A673 (cell line): ENCODE data around the gene GBA2. TPM values are rescaled to one million over a fixed set of nuclear protein-coding genes. Genes with fewer than 3 reads are reported as not detected.

Source experiments
- BruUV-seq: library from RNA; stranded (reverse); fragments of 400-500 nt; replicated peaks from 2 replicates; lab custom pipeline; 2021; lab: Mats Ljungman, UMichigan
- CTCF ChIA-PET: fragments of 300-600 bp; sonication (Branson Sonifier 250); formaldehyde crosslinking; loops from one replicate; lab custom pipeline; 2022; ENCODE audit warnings: antibody characterized with exemption; lab: Charles Lee
- POLR2A ChIA-PET: fragments of 300-600 bp; sonication (Branson Sonifier 250); formaldehyde crosslinking; loops from one replicate; lab custom pipeline; 2022; ENCODE audit warnings: antibody characterized with exemption; ENCODE audit not compliant: low non-redundant PET; lab: Charles Lee
- DNase-seq: peaks from one replicate; pipeline ENCODE4 v3.0.0-alpha.2; 2015; ENCODE audit warnings: low spot score
- H3K27ac ChIP-seq: fragments of 200-600 bp; sonication (generic); 2 replicates; pipeline ENCODE4 v1.5.1; 2016; ENCODE audit warnings: mixed run types, low read depth, mild to moderate bottlenecking, mixed read lengths, antibody characterized with exemption, low read length; ENCODE audit not compliant: poor library complexity, severe bottlenecking
- H3K27me3 ChIP-seq: fragments of 200-600 bp; sonication (generic); replicated peaks from 2 replicates; pipeline ENCODE4 v1.6.1; 2017; ENCODE audit warnings: mixed run types, low read depth, mild to moderate bottlenecking, mixed read lengths, antibody characterized with exemption, low read length; ENCODE audit not compliant: insufficient read depth, poor library complexity
- H3K36me3 ChIP-seq: fragments of 200-600 bp; sonication (generic); 2 replicates; pipeline ENCODE4 v1.6.1; 2016; ENCODE audit warnings: mixed run types, mild to moderate bottlenecking, mixed read lengths, antibody characterized with exemption, low read length; ENCODE audit not compliant: insufficient read depth, poor library complexity, severe bottlenecking
- H3K4me1 ChIP-seq: fragments of 200-600 bp; sonication (generic); 2 replicates; pipeline ENCODE4 v1.6.1; 2017; ENCODE audit warnings: mixed run types, mild to moderate bottlenecking, mixed read lengths, antibody characterized with exemption, low read length; ENCODE audit not compliant: insufficient read depth, poor library complexity, severe bottlenecking
- H3K4me3 ChIP-seq: fragments of 200-600 bp; sonication (generic); 2 replicates; pipeline ENCODE4 v1.5.1; 2016; ENCODE audit warnings: low read depth, mixed run types, mild to moderate bottlenecking, mixed read lengths, low read length; ENCODE audit not compliant: poor library complexity, severe bottlenecking
- H3K9me3 ChIP-seq: fragments of 200-600 bp; sonication (generic); 2 replicates; pipeline ENCODE4 v1.6.1; 2016; ENCODE audit warnings: mixed run types, low read depth, mild to moderate bottlenecking, mixed read lengths, antibody characterized with exemption, low read length; ENCODE audit not compliant: poor library complexity, severe bottlenecking
- CTCF ChIP-seq: fragments of 300-800, 200-600 bp; sonication (generic); conservative IDR thresholded peaks from 2 replicates; pipeline ENCODE4 v1.5.1; 2017; ENCODE audit warnings: low read depth, mild to moderate bottlenecking, antibody characterized with exemption, low read length, moderate library complexity, mixed read lengths
- EZH2 ChIP-seq: fragments of 200-600 bp; sonication (generic); IDR thresholded peaks from 2 replicates; pipeline ENCODE4 v1.6.1; 2017; ENCODE audit warnings: borderline replicate concordance, low read depth, mild to moderate bottlenecking, mixed read lengths, antibody characterized with exemption, low read length; ENCODE audit not compliant: poor library complexity, severe bottlenecking
- intact Hi-C: fragments of 100-400 bp; cut with micrococcal nuclease; formaldehyde crosslinking; loops from one replicate; pipeline ENCODE4 v1.10.0; 2022; ENCODE audit not compliant: unreplicated experiment
- total RNA-seq: library from RNA; stranded (reverse); gene quantifications from 2 replicates; pipeline ENCODE4 v1.2.3, GENCODE V29; 2021

GBA2 gene
- total RNA-seq, 1 experiment from 2014 or later = 67.6 TPM

DNA sequence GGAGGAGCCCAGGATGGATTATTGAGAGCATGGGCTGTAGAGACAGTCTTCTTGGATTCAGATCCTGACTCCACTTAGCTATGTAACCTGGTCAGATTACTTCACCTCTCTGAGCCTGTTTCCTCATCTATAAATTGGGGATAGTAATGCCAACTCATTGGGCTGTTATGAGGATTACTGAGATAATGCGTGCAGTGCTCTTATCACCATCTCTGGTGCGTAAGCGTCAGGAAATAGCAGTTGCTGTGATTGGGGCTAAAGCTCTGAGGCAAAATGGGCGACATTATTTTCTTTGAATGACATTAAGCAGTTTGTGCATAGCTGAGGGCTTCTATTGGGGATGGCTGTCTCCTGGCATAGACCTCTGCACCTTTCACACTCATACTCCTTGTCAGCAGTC lies 6.0 kb upstream of the GBA2 start:
- intact Hi-C loops = loop anchor here (5.0 kb wide), 2 partner anchors 37 to 57 kb away; partner anchors contain the start of genes NPR2 and SPAG8
- Histone ChIP-seq H3K4me3 (no peak overlapping the region), H3K27ac (no peak overlapping the region), H3K27me3 (no peaks in the 10 kb centered on the region), H3K36me3 (peaks cover 7% of the 10 kb centered on the region), H3K9me3 (no peaks in the 10 kb centered on the region), H3K4me1 (peaks cover 14% of the 10 kb centered on the region)
- DNase-seq = no peak
- no peak for TF ChIP-seq CTCF
- TF ChIP-seq EZH2 = no peak
- CTCF ChIA-PET = interaction anchor here (0.6 kb wide), 1 partner anchor 189 kb away, joined by 3 read pairs; no protein-coding TSS in a partner anchor
- no TSS peak for BruUV-seq
- POLR2A ChIA-PET = no interaction called here

DNA sequence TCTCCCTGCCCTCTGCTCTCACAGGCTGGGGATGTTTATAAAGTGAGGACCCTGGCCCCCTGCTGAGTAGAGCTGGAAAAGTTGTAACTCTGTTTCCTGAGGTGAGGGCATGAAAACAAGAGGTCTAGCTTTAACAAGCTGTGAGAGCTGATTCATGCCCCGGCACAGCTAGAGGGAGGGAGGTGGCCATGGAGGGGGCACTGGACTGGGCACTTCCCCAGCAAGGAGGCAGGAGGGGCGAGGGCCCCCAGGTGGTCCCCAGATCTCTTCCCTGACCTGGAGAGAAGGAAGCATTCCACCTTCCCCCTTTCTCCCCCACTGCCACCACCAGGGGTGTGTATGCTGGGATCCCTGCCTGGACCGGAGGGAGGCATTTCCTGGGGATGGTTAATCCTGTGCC lies 5.2 kb upstream of the GBA2 start, which contains the start of gene MSMP:
TSS of gene MSMP (minus strand) at position 13 of the 400 bp plus-strand sequence. CDS start 147 bp downstream, outside the sequence.
- no peak for DNase-seq
- Histone ChIP-seq H3K9me3 (no peaks in the 10 kb centered on the region), H3K27me3 (no peaks in the 10 kb centered on the region), H3K4me1 (peaks cover 17% of the 10 kb centered on the region), H3K36me3 (peaks cover 7% of the 10 kb centered on the region), H3K4me3 (no peak within 1 kb of the TSS), H3K27ac (no peak within 1 kb of the TSS)
- no TSS peak for BruUV-seq
- CTCF ChIA-PET = no interaction called here
- intact Hi-C loops = no loop called here
- POLR2A ChIA-PET = no interaction called here
- TF ChIP-seq CTCF (no peak), EZH2 (no peak)

DNA sequence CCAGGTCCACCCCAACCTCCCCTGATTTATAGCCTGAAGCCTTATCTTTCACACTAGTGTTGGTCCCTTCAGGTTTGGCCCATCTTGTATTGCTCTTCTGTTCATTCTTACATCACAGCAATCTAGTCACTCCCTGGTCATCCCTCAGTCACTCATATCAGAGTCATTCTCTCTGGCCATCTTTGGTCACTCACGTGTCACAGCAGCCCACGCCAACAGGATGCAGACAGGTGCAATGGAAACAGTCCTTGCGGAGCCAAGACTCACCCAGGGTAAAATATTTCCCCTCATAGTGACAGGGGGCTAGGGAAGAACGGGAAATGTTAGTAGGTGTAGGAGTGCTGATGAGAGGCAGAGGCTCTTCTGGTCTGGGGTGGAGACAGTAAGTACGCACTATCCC lies 4.4 kb upstream of the GBA2 start:
- Histone ChIP-seq H3K27ac (no peak overlapping the region), H3K27me3 (no peaks in the 10 kb centered on the region), H3K9me3 (no peaks in the 10 kb centered on the region), H3K4me1 (peaks cover 13% of the 10 kb centered on the region), H3K36me3 (peaks cover 7% of the 10 kb centered on the region), H3K4me3 (no peak overlapping the region)
- intact Hi-C loops = no loop called here
- no TSS peak for BruUV-seq
- ChIA-PET POLR2A (no interaction called here), CTCF (interaction anchor here (0.5 kb wide), 1 partner anchor 143 kb away, joined by 3 read pairs; no protein-coding TSS in a partner anchor)
- no peak for DNase-seq
- TF ChIP-seq CTCF = no peak
- TF ChIP-seq EZH2 = no peak
